KBM-7 (cell line): Measurements from ENCODE around the gene UBE2I.
"Not testable (repeated sequence)": the region's sequence is repeated elsewhere in the genome, so short reads cannot be mapped to it uniquely, and the experiment has no call there.

Experiments used
- DNase-seq: peaks from one replicate; pipeline ENCODE4 v3.0.0-alpha.2; 2015
- in situ Hi-C: fragments of 300-500 bp; cut with MboI; formaldehyde crosslinking; loops from 2 replicates; pipeline ENCODE4 v1.14.3; 2020; ENCODE audit warnings: low sequenced_read_pairs, low pct_unique_long_range_greater_than_20kb, mixed read lengths

UBE2I gene

GRCh38 chr16:1289477-1289866 is 20.0 kb upstream of the UBE2I start:
- no peak for DNase-seq
- in situ Hi-C loops: no loop called here

- in situ Hi-C loops: no loop called here
- DNase-seq: no peak
Observed at GRCh38 chr16:1290063-1290501, 19.4 kb upstream of the UBE2I start.

- in situ Hi-C loops: no loop called here
- DNase-seq: no peak
Observed at GRCh38 chr16:1290860-1291575, 18.4 kb upstream of the UBE2I start.

GRCh38 chr16:1291576-1291974 is 17.9 kb upstream of the UBE2I start:
- in situ Hi-C loops: no loop called here
- no peak for DNase-seq

- in situ Hi-C loops, DNase-seq: not testable (repeated sequence)
Observed at GRCh38 chr16:1292208-1292607, 17.2 kb upstream of the UBE2I start.

- DNase-seq, in situ Hi-C loops: not testable (repeated sequence)
Observed at GRCh38 chr16:1292808-1293207, 16.6 kb upstream of the UBE2I start.

GRCh38 chr16:1293921-1294656 is 15.3 kb upstream of the UBE2I start:
- no peak for DNase-seq
- in situ Hi-C loops: no loop called here

- in situ Hi-C loops: no loop called here
- no peak for DNase-seq
Observed at GRCh38 chr16:1295465-1295864, 14.0 kb upstream of the UBE2I start.

GRCh38 chr16:1296688-1297017 is 12.8 kb upstream of the UBE2I start:
- DNase-seq, in situ Hi-C loops: not testable (repeated sequence)

GRCh38 chr16:1297018-1297696 is 12.3 kb upstream of the UBE2I start:
- peak; percentile 37 for DNase-seq
- in situ Hi-C loops: no loop called here

- in situ Hi-C loops: no loop called here
Observed at GRCh38 chr16:1298406-1298805, 11.0 kb upstream of the UBE2I start.

GRCh38 chr16:1299012-1299867 is 10.2 kb upstream of the UBE2I start:
- no peak for DNase-seq
- in situ Hi-C loops: no loop called here

More at GRCh38 chr16:1298406-1298805, 11.0 kb upstream of the UBE2I start:
- no peak for DNase-seq

- in situ Hi-C loops: no loop called here
- no peak for DNase-seq
Observed at GRCh38 chr16:1299868-1300203, 9.6 kb upstream of the UBE2I start.

- in situ Hi-C loops: no loop called here
- peak; percentile 65 for DNase-seq
Observed at GRCh38 chr16:1300664-1301476, 8.6 kb upstream of the UBE2I start.

GRCh38 chr16:1301562-1301961 is 7.9 kb upstream of the UBE2I start:
- no peak for DNase-seq
- in situ Hi-C loops: no loop called here

GRCh38 chr16:1305823-1306222 is 3.6 kb upstream of the UBE2I start:
- no peak for DNase-seq
- in situ Hi-C loops: no loop called here

GRCh38 chr16:1306334-1306733 is 3.1 kb upstream of the UBE2I start:
- in situ Hi-C loops: no loop called here
- DNase-seq: no peak

- peak; percentile 52 for DNase-seq
- in situ Hi-C loops: no loop called here
Observed at GRCh38 chr16:1308036-1308976, 1.1 kb upstream of the UBE2I start.
